Uterus (tissue), 2 donors: ENCODE measurements around the gene MBD4.

ENCODE experiments used
- CTCF ChIP-seq, 4 experiments: fragments of 200-600 bp in 2 of 4; fragments of 450-650 bp in 2 of 4; sonication (generic) in 2 of 4; IDR thresholded peaks; one replicate each; pipeline ENCODE4 v1.5.1; 2016 to 2019; ENCODE audit warnings: antibody characterized with exemption in 4 of 4, mild to moderate bottlenecking in 2 of 4, moderate library complexity in 1 of 4
- POLR2A ChIP-seq, 2 donors: fragments of 450-650 bp; IDR thresholded peaks; one replicate each; pipeline ENCODE4 v1.6.1; 2016; ENCODE audit warnings: antibody characterized with exemption in 2 of 2, mild to moderate bottlenecking in 1 of 2, moderate library complexity in 1 of 2

GRCh38 chr3:129440618-129441190 is 956 bp upstream of the MBD4 start:
- TF ChIP-seq CTCF (IDR thresholded peaks at IDR 0.05) (no peak), POLR2A (IDR thresholded peaks at IDR 0.05) (no peak)
